Uterus (tissue), 4 donors: ENCODE results near the gene RASD1. TPM values are rescaled to one million over a fixed set of nuclear protein-coding genes. Genes with fewer than 3 reads are reported as not detected.

Experiments
- DNase-seq, 2 donors: peaks; one replicate each; pipeline ENCODE4 v3.0.0-alpha.2; 2019 to 2020
- H3K27ac ChIP-seq, 2 donors: fragments of 200-600 bp; sonication (generic); 1 replicate in 1 of 2; 2 replicates in 1 of 2; pipeline ENCODE4 v1.5.1; 2016 to 2018
- H3K27me3 ChIP-seq, 2 donors: fragments of 200-600 bp; sonication (generic); one replicate each; pipeline ENCODE4 v1.5.1; 2018 to 2019; ENCODE audit warnings: control low read depth in 1 of 2
- H3K36me3 ChIP-seq, 2 donors: fragments of 200-600 bp; sonication (generic); one replicate each; pipeline ENCODE4 v1.5.1; 2019; ENCODE audit warnings: control low read depth in 1 of 2
- H3K4me1 ChIP-seq, 2 donors: fragments of 200-600 bp; sonication (generic); one replicate each; pipeline ENCODE4 v1.5.1; 2018 to 2019; ENCODE audit warnings: control low read depth in 1 of 2
- H3K4me3 ChIP-seq, 2 donors: fragments of 200-600 bp; sonication (generic); 1 replicate in 1 of 2; 2 replicates in 1 of 2; pipeline ENCODE4 v1.5.1; 2018 to 2019; ENCODE audit warnings: mild to moderate bottlenecking in 1 of 2
- H3K9me3 ChIP-seq, 2 donors: fragments of 200-600 bp; sonication (generic); one replicate each; pipeline ENCODE4 v1.5.1; 2019; ENCODE audit warnings: control low read depth in 1 of 2
- CTCF ChIP-seq, 4 experiments: fragments of 200-600 bp in 2 of 4; fragments of 450-650 bp in 2 of 4; sonication (generic) in 2 of 4; IDR thresholded peaks; one replicate each; pipeline ENCODE4 v1.5.1; 2016 to 2019; ENCODE audit warnings: antibody characterized with exemption in 4 of 4, mild to moderate bottlenecking in 2 of 4, moderate library complexity in 1 of 4
- POLR2A ChIP-seq, 2 donors: fragments of 450-650 bp; IDR thresholded peaks; one replicate each; pipeline ENCODE4 v1.6.1; 2016; ENCODE audit warnings: antibody characterized with exemption in 2 of 2, mild to moderate bottlenecking in 1 of 2, moderate library complexity in 1 of 2
- intact Hi-C: fragments of 100-400 bp; cut with DNase I; formaldehyde crosslinking; loops from one replicate; pipeline ENCODE4 v1.15.1; 2023; ENCODE audit warnings: low total_unique reads
- total RNA-seq, 4 donors: library from RNA; depleted of rRNA in 3 of 4; stranded (reverse); fragments of >200 nt in 3 of 4; gene quantifications; one replicate each; pipeline versions ENCODE4 v1.1.0 to v1.2.4, GENCODE V29; 2014 to 2023
- donor health status: DM: yes; HTN: yes; CAD: no.

Gene RASD1
- total RNA-seq, 4 donors from 2014 or later = 0.59 to 12.7 (median 7.4) TPM

DNA sequence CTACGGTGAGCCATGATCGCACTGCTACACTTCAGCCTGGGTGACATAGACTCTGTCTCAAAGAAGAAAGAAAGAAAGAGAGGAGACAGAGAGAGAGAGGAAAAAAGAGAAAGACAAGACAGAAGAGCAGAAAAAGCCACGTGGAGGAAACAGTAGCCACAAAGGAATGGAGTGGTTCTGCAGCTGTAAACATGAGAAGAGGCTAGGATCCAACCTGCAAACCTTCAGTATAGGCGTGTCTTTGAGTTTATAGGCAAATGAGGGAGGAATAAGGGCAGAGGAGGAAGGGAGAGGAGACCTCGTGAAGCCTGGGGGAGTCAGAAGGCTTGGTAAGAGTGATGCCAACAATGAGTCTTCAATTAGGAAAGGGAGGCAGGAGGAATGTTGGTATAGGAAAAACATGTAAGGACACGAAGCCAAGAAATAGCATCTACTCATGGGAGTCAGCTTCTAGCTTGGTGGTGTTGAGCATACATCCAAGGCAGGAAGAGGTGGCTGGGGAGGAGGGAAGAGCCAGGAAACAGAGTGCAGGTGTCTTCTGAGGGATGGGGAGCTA lies 15.5 kb downstream of the RASD1 start:
- H3K36me3 ChIP-seq = no peaks in the 10 kb centered on the region
- TF ChIP-seq CTCF (IDR thresholded peaks at IDR 0.05) (no peak), POLR2A (IDR thresholded peaks at IDR 0.05) (no peak)

GRCh38 chr17:17479209-17479608 lies 17.0 kb downstream of the RASD1 start:
- intact Hi-C loops = no loop called here
- H3K4me1 ChIP-seq = peaks cover 0 to 22% of the 10 kb centered on the region in 2 donors
- no peak overlapping the region for H3K4me3 ChIP-seq
- H3K9me3 ChIP-seq = no peaks in the 10 kb centered on the region
- no peak for DNase-seq
- no peaks in the 10 kb centered on the region for H3K36me3 ChIP-seq
- no peaks in the 10 kb centered on the region for H3K27me3 ChIP-seq
- H3K27ac ChIP-seq = no peak overlapping the region
- no peak for TF ChIP-seq CTCF (IDR thresholded peaks at IDR 0.05)
- TF ChIP-seq POLR2A (IDR thresholded peaks at IDR 0.05) = no peak

More for the DNA sequence above, 15.5 kb downstream of the RASD1 start:
- Histone ChIP-seq H3K9me3 (no peaks in the 10 kb centered on the region), H3K27ac (peak overlapping the region; percentile 9 to 64), H3K4me3 (no peak overlapping the region), H3K27me3 (no peaks in the 10 kb centered on the region), H3K4me1 (peaks cover 0 to 22% of the 10 kb centered on the region in 2 donors)
- no peak for DNase-seq
- intact Hi-C loops = no loop called here

DNA sequence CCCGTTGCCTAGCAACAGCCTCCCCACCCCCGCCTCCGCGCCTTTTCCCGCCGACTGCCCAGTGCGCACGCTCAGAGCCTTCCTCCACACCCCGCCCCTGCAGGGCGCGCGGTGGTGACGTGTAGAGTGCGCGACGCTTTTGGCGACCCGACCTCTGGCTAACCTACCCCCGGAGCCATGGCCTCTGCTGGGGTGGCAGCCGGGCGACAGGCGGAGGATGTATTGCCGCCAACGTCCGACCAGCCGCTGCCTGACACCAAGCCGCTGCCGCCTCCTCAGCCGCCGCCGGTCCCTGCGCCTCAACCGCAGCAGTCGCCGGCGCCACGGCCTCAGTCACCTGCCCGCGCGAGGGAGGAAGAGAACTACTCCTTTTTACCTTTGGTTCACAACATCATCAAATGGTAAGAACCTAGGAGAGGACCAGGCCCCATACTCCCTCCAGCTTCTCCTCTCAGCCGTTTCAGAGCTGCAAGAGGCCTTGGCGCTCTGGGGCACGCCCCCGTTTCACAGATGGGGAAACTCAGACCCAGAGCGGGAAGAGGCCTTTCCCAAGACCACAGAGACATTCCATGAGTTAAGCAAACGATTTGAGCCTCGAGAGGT lies 19.2 kb downstream of the RASD1 start, which contains the start of gene MED9:
Gene MED9, plus strand, starts transcription at position 136 of the 603 bp plus-strand sequence. Its CDS starts 42 bp downstream, at position 178.
- peak within 1 kb of the TSS; percentile 89 to 91 for H3K4me3 ChIP-seq
- no peaks in the 10 kb centered on the region for H3K27me3 ChIP-seq
- no peaks in the 10 kb centered on the region for H3K36me3 ChIP-seq
- peak; percentile 92 to 93 for DNase-seq
- TF ChIP-seq POLR2A (IDR thresholded peaks at IDR 0.05) = peak in 1 of 2 donors; percentile 70
- TF ChIP-seq CTCF (IDR thresholded peaks at IDR 0.05) = peak in 2 of 4 experiments; percentile 25 to 37
- intact Hi-C loops = no loop called here
- H3K4me1 ChIP-seq = peaks cover 0 to 22% of the 10 kb centered on the region in 2 donors
- no peaks in the 10 kb centered on the region for H3K9me3 ChIP-seq
- peak within 1 kb of the TSS; percentile 81 to 92 for H3K27ac ChIP-seq

- TF ChIP-seq CTCF (IDR thresholded peaks at IDR 0.05) (no peak), POLR2A (IDR thresholded peaks at IDR 0.05) (no peak)
Observed at GRCh38 chr17:17474341-17474740, 21.9 kb downstream of the RASD1 start.

GRCh38 chr17:17472333-17472920 lies 23.8 kb downstream of the RASD1 start:
- H3K27ac ChIP-seq = no peak overlapping the region
- TF ChIP-seq POLR2A (IDR thresholded peaks at IDR 0.05) (no peak), CTCF (IDR thresholded peaks at IDR 0.05) (no peak)
- H3K4me1 ChIP-seq = peaks cover 0 to 6% of the 10 kb centered on the region in 2 donors
- no peaks in the 10 kb centered on the region for H3K9me3 ChIP-seq
- DNase-seq = no peak
- no peaks in the 10 kb centered on the region for H3K27me3 ChIP-seq
- intact Hi-C loops = no loop called here
- no peaks in the 10 kb centered on the region for H3K36me3 ChIP-seq
- H3K4me3 ChIP-seq = no peak overlapping the region

More at GRCh38 chr17:17474341-17474740, 21.9 kb downstream of the RASD1 start:
- H3K36me3 ChIP-seq = no peaks in the 10 kb centered on the region
- H3K27ac ChIP-seq = no peak overlapping the region
- intact Hi-C loops = no loop called here
- H3K27me3 ChIP-seq = no peaks in the 10 kb centered on the region
- DNase-seq = no peak
- no peaks in the 10 kb centered on the region for H3K9me3 ChIP-seq
- no peak overlapping the region for H3K4me3 ChIP-seq
- peaks cover 0 to 18% of the 10 kb centered on the region in 2 donors for H3K4me1 ChIP-seq
